IMR-90 (cell line): ENCODE measurements around the gene SORBS1. TPM values are rescaled to one million over a fixed set of nuclear protein-coding genes. Genes with fewer than 3 reads are reported as not detected.

Experiments used
- ATAC-seq: fragments of 200-7000 bp; cut with Tn5 transposase; 2 replicates; pipeline ENCODE4 v1.9.1; 2020; ENCODE audit warnings: low read depth, mild to moderate bottlenecking, moderate library complexity
- BruUV-seq: library from RNA; stranded (reverse); fragments of 400-500 nt; replicated peaks from 2 replicates; lab custom pipeline; 2021; lab: Mats Ljungman, UMichigan
- CTCF ChIA-PET: fragments of 300-600 bp; formaldehyde crosslinking; extraction: SDS; loops from one replicate; lab custom pipeline; 2021; ENCODE audit warnings: antibody characterized with exemption; lab: Yijun Ruan, JAX
- POLR2A ChIA-PET: fragments of 300-600 bp; sonication (Branson Sonifier 250); formaldehyde crosslinking; loops from one replicate; lab custom pipeline; 2022; ENCODE audit warnings: antibody characterized with exemption; ENCODE audit not compliant: unreplicated experiment; lab: Charles Lee
- DNase-seq: peaks from one replicate; pipeline ENCODE4 v3.0.0; 2013
- H2AFZ ChIP-seq: replicated peaks from 2 replicates; pipeline ENCODE3; 2013; ENCODE audit warnings: low read length, mild to moderate bottlenecking; ENCODE audit not compliant: poor library complexity
- H2AK5ac ChIP-seq: 2 replicates; pipeline ENCODE4 v1.6.1; 2013; ENCODE audit warnings: low read depth, low read length, inconsistent platforms
- H2AK9ac ChIP-seq: replicated peaks from 2 replicates; pipeline ENCODE3; 2013; ENCODE audit warnings: mild to moderate bottlenecking, low read depth, low read length, moderate library complexity; ENCODE audit not compliant: poor library complexity
- H2BK120ac ChIP-seq: 2 replicates; pipeline ENCODE4 v1.6.1; 2013; ENCODE audit warnings: low read depth, low read length, inconsistent platforms
- H2BK15ac ChIP-seq: 3 replicates; pipeline ENCODE4 v1.6.1; 2013; ENCODE audit warnings: low read depth, low read length, inconsistent platforms
- H2BK20ac ChIP-seq: 2 replicates; pipeline ENCODE4 v1.6.1; 2013; ENCODE audit warnings: low read depth, mild to moderate bottlenecking, inconsistent platforms, low read length, moderate library complexity
- H2BK5ac ChIP-seq: 2 replicates; pipeline ENCODE4 v1.6.1; 2013; ENCODE audit warnings: mild to moderate bottlenecking, low read depth, low read length, inconsistent platforms; ENCODE audit not compliant: poor library complexity, severe bottlenecking
- H3K14ac ChIP-seq: replicated peaks from 2 replicates; pipeline ENCODE4 v1.6.1; 2013; ENCODE audit warnings: low read depth, low read length, inconsistent platforms
- H3K18ac ChIP-seq: 2 replicates; pipeline ENCODE4 v1.6.1; 2013; ENCODE audit warnings: low read depth, low read length, control low read depth
- H3K23ac ChIP-seq: 2 replicates; pipeline ENCODE4 v1.6.1; 2013; ENCODE audit warnings: low read depth, low read length, inconsistent platforms
- H3K27ac ChIP-seq: 2 replicates; pipeline ENCODE4 v1.5.1; 2013; ENCODE audit warnings: mild to moderate bottlenecking, control low read depth, low read length; ENCODE audit not compliant: insufficient read depth
- H3K27me3 ChIP-seq: 2 replicates; pipeline ENCODE4 v1.6.1; 2013; ENCODE audit warnings: low read length; ENCODE audit not compliant: control insufficient read depth, insufficient read depth
- H3K36me3 ChIP-seq: 2 replicates; pipeline ENCODE4 v1.6.1; 2013; ENCODE audit warnings: low read length, mixed read lengths; ENCODE audit not compliant: control insufficient read depth, insufficient read depth
- H3K4ac ChIP-seq: 2 replicates; pipeline ENCODE4 v1.6.1; 2013; ENCODE audit warnings: low read depth, low read length, inconsistent platforms
- H3K4me1 ChIP-seq: 2 replicates; pipeline ENCODE4 v1.6.1; 2013; ENCODE audit warnings: low read length, mixed read lengths; ENCODE audit not compliant: control insufficient read depth, insufficient read depth
- H3K4me2 ChIP-seq: 2 replicates; pipeline ENCODE4 v1.6.1; 2013; ENCODE audit warnings: low read depth, mild to moderate bottlenecking, control low read depth, low read length, moderate library complexity
- H3K4me3 ChIP-seq: 2 replicates; pipeline ENCODE4 v1.5.1; 2013; ENCODE audit warnings: low read depth, mild to moderate bottlenecking, control low read depth, low read length, moderate library complexity; ENCODE audit not compliant: insufficient read depth
- H3K56ac ChIP-seq: 2 replicates; pipeline ENCODE4 v1.6.1; 2013; ENCODE audit warnings: low read length, inconsistent platforms; ENCODE audit not compliant: insufficient read depth; ENCODE audit errors: extremely low read depth
- H3K79me1 ChIP-seq, 2 experiments: 2 replicates each; pipeline ENCODE4 v1.6.1; 2013; ENCODE audit warnings: low read length in 2 of 2, inconsistent platforms in 1 of 2, low read depth in 1 of 2
- H3K9ac ChIP-seq: 2 replicates; pipeline ENCODE4 v1.6.1; 2013; ENCODE audit warnings: low read depth, low read length, control low read depth
- H3K9me1 ChIP-seq: 2 replicates; pipeline ENCODE4 v1.6.1; 2013; ENCODE audit warnings: low read length, inconsistent platforms; ENCODE audit not compliant: insufficient read depth
- H3K9me3 ChIP-seq: 2 replicates; pipeline ENCODE4 v1.6.1; 2013; ENCODE audit warnings: low read length; ENCODE audit not compliant: control insufficient read depth, insufficient read depth
- H4K20me1 ChIP-seq: 2 replicates; pipeline ENCODE4 v1.6.1; 2013; ENCODE audit warnings: low read length, inconsistent platforms; ENCODE audit not compliant: insufficient read depth
- H4K5ac ChIP-seq: 2 replicates; pipeline ENCODE4 v1.6.1; 2013; ENCODE audit warnings: mild to moderate bottlenecking, low read depth, low read length, control low read depth
- H4K8ac ChIP-seq, 2 experiments: 2 replicates each; pipeline ENCODE4 v1.6.1; 2013; ENCODE audit warnings: low read depth in 2 of 2, low read length in 2 of 2, control low read depth in 1 of 2, inconsistent platforms in 1 of 2
- H4K91ac ChIP-seq: 2 replicates; pipeline ENCODE4 v1.6.1; 2013; ENCODE audit warnings: low read depth, low read length, inconsistent platforms; ENCODE audit not compliant: insufficient read depth
- BHLHE40 ChIP-seq: fragments of 150-350 bp; IDR thresholded peaks from 2 replicates; pipeline ENCODE4 v1.6.1; 2016; ENCODE audit warnings: mild to moderate bottlenecking, low read depth, low read length
- ELK1 ChIP-seq: fragments of 150-350 bp; IDR thresholded peaks from 2 replicates; pipeline ENCODE4 v1.6.1; 2016; ENCODE audit warnings: low read depth, mild to moderate bottlenecking, low read length, moderate library complexity, borderline replicate concordance
- FOS ChIP-seq: fragments of 150-350 bp; IDR thresholded peaks from 2 replicates; pipeline ENCODE4 v1.6.1; 2016; ENCODE audit warnings: low read depth, low read length
- WGBS, 2 experiments: methylation state at CpG; one replicate each; pipeline versions ENCODE4 v1.1.5 to v1.1.7; 2013; ENCODE audit warnings: missing lambda C conversion rate in 2 of 2; ENCODE audit not compliant: insufficient read length in 1 of 2; ENCODE audit errors: extremely low coverage in 2 of 2; 5-methylcytosine and 5-hydroxymethylcytosine counted together
- dilution Hi-C: fragments of 300-500 bp; cut with HindIII; formaldehyde crosslinking; loops from one replicate; pipeline ENCODE4 v1.14.3; 2018; ENCODE audit warnings: low sequenced_read_pairs; ENCODE audit not compliant: unreplicated experiment
- in situ Hi-C: fragments of 300-500 bp; cut with MboI; formaldehyde crosslinking; loops from 3 replicates; pipeline ENCODE4 v1.14.3; 2019; ENCODE audit warnings: low sequenced_read_pairs, inconsistent platforms, mixed read lengths
- intact Hi-C: fragments of 100-400 bp; cut with micrococcal nuclease; formaldehyde crosslinking; loops from 2 replicates; pipeline ENCODE4 v1.10.0; 2022
- polyA plus RNA-seq, 3 experiments: library from polyadenylated mRNA; depleted of rRNA; stranded (reverse); fragments of >200 nt; gene quantifications; 2 replicates each; pipeline ENCODE4 v1.2.3, GENCODE V29; 2012; ENCODE audit warnings: low replicate concordance in 1 of 3
- total RNA-seq: library from RNA; depleted of rRNA; stranded (reverse); fragments of >200 nt; gene quantifications from 2 replicates; pipeline ENCODE4 v1.2.3, GENCODE V29; 2012
- TF ChIP-seq, protein P1 (sequence below): fragments of 150-350 bp; IDR thresholded peaks from 2 replicates; pipeline ENCODE4 v1.6.1; 2017; ENCODE audit warnings: mild to moderate bottlenecking, antibody characterized with exemption, low read length, low read depth

Gene SORBS1
- total and polyA plus RNA-seq, 2 of the 4 experiments (the other 2 are of a cell fraction) = 0.18 to 0.32 TPM

DNA sequence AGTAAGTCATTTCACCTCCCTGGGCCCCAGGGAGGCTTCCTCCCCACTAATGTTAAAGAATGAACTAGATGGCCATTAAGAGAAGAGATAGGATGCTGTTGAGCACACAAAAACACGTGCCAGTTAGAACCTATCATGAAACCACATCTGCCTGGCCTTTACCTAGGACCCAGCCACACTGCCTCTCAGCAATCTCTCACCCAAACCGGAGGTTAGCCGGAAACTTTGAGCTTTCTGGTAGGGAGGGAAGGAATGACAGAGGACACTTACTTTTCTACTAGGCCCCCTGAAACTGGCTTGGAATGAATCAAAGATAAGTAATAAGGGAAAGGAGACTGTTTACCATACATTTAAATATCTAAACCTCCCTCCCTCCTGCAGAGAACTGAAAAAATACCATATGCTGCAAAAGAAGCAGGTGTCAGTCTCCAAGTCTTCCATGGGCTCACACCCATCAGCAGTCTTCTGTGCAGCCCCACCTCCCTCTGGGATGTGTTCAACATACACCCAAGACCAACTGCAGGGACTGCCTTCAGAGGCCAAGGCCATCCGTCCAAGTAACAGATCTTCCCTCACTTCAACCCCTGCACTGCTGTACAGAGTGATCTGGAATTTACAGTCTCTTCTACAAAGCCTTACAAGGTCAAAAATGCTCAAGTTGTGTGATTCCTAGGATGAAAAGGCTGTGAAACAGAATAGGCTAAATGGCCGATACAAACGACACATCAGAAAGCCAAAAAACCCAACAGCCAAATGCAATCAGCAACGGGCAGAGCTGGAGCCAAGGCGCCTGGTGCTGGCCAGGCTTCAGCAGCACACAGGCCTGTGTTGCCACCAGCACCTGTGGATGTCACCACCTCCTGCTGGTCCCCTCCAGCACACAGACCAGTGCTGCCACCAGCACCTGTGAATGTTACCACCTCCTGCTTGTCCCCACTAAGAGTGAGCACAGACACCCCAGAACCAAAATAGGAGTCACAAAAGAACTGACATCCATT, 42.4 kb downstream of the SORBS1 start:
- H2AFZ ChIP-seq = no peak overlapping the region
- ATAC-seq = no peak
- no peak for DNase-seq
- no peak overlapping the region for H3K4me3 ChIP-seq
- no peaks in the 10 kb centered on the region for H3K36me3 ChIP-seq
- intact Hi-C loops (no loop called here), in situ Hi-C loops (no loop called here), dilution Hi-C loops (no loop called here)
- H2AK5ac ChIP-seq = no peak overlapping the region
- H4K91ac ChIP-seq = no peak overlapping the region
- ChIA-PET POLR2A (no interaction called here), CTCF (no interaction called here)
- peaks cover 2% of the 10 kb centered on the region; the same call in 1 of the 2 replicates for H3K27me3 ChIP-seq
- H3K9me3 ChIP-seq = no peaks in the 10 kb centered on the region
- H3K4ac ChIP-seq = no peak overlapping the region
- no peaks in the 10 kb centered on the region for H3K9me1 ChIP-seq
- H2BK120ac ChIP-seq = no peak overlapping the region
- H3K14ac ChIP-seq = no peak overlapping the region
- H3K27ac ChIP-seq = no peak overlapping the region
- no peak overlapping the region for H4K5ac ChIP-seq
- H2BK20ac ChIP-seq = no peak overlapping the region
- no peak for TF ChIP-seq ELK1
- TF ChIP-seq FOS = no peak
- TF ChIP-seq, protein P1, sequence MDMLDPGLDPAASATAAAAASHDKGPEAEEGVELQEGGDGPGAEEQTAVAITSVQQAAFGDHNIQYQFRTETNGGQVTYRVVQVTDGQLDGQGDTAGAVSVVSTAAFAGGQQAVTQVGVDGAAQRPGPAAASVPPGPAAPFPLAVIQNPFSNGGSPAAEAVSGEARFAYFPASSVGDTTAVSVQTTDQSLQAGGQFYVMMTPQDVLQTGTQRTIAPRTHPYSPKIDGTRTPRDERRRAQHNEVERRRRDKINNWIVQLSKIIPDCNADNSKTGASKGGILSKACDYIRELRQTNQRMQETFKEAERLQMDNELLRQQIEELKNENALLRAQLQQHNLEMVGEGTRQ = no peak
- TF ChIP-seq BHLHE40 = no peak
- no peak overlapping the region for H2AK9ac ChIP-seq
- no peak overlapping the region for H3K56ac ChIP-seq
- no peaks in the 10 kb centered on the region for H3K4me1 ChIP-seq
- no peaks in the 10 kb centered on the region for H3K79me1 ChIP-seq
- H3K9ac ChIP-seq = no peak overlapping the region
- no peak overlapping the region for H3K4me2 ChIP-seq
- H4K8ac ChIP-seq = no peak overlapping the region
- no peak overlapping the region for H2BK5ac ChIP-seq
- 53% methylated on average over 2 of the region's 8 CpGs; no CpG with 5 or more reads in 1 of the 2 experiments for WGBS, 2 experiments
- H2BK15ac ChIP-seq = no peak overlapping the region
- no peak overlapping the region for H3K23ac ChIP-seq
- no TSS peak for BruUV-seq
- H3K18ac ChIP-seq = no peak overlapping the region
- H4K20me1 ChIP-seq = no peaks in the 10 kb centered on the region
